Fibroblast of skin of left biceps (primary cell): Measurements from ENCODE around the gene TSC22D4.
A peak's percentile ranks its signal among the peaks of the same experiment; 100 is the strongest.
"Not testable (repeated sequence)": the region's sequence is repeated elsewhere in the genome, so short reads cannot be mapped to it uniquely, and the experiment has no call there.

Experiments used
- DNase-seq, 2 experiments: peaks; one replicate each; pipeline ENCODE4 v3.0.0-alpha.2; 2013; ENCODE audit warnings: low read depth in 2 of 2

Gene TSC22D4

GRCh38 chr7:100444311-100445278, 34.4 kb downstream of the TSC22D4 start:
- no peak for DNase-seq

- no peak for DNase-seq
Observed at GRCh38 chr7:100443096-100443840, 35.7 kb downstream of the TSC22D4 start.

- DNase-seq: no peak
Observed at GRCh38 chr7:100441641-100442535, 37.1 kb downstream of the TSC22D4 start.

- not testable (repeated sequence) for DNase-seq
Observed at GRCh38 chr7:100439244-100439643, 39.8 kb downstream of the TSC22D4 start.

GRCh38 chr7:100438731-100439130, 40.3 kb downstream of the TSC22D4 start:
- DNase-seq: not testable (repeated sequence)

- no peak for DNase-seq
Observed at GRCh38 chr7:100438172-100438571, 40.8 kb downstream of the TSC22D4 start.

- no peak for DNase-seq
Observed at GRCh38 chr7:100437150-100438100, 41.6 kb downstream of the TSC22D4 start.

GRCh38 chr7:100435401-100436304, 43.4 kb downstream of the TSC22D4 start:
- DNase-seq: no peak

- DNase-seq: no peak
Observed at GRCh38 chr7:100434297-100435144, 44.5 kb downstream of the TSC22D4 start.

GRCh38 chr7:100433592-100434296, 45.3 kb downstream of the TSC22D4 start:
- no peak for DNase-seq

GRCh38 chr7:100433276-100433591, 45.8 kb downstream of the TSC22D4 start:
- no peak for DNase-seq

GRCh38 chr7:100432621-100433275, 46.3 kb downstream of the TSC22D4 start:
- no peak for DNase-seq

GRCh38 chr7:100432053-100432452, 47.0 kb downstream of the TSC22D4 start:
- DNase-seq: no peak

- no peak for DNase-seq
Observed at GRCh38 chr7:100431286-100431735, 47.7 kb downstream of the TSC22D4 start.

- DNase-seq: no peak
Observed at GRCh38 chr7:100430493-100431285, 48.3 kb downstream of the TSC22D4 start.

GRCh38 chr7:100429637-100430492, 49.1 kb downstream of the TSC22D4 start, which contains the start of gene MEPCE:
Gene MEPCE, plus strand, starts transcription at chr7:100429831. Its CDS starts 188 bp downstream, at chr7:100430019.
- peak; percentile 95 for DNase-seq
